NT2/D1 (cell line): ENCODE measurements around the gene TMEM163.

Experiments used
- SUZ12 ChIP-seq: IDR thresholded peaks from 2 replicates; pipeline ENCODE4 v1.6.1; 2011; ENCODE audit not compliant: insufficient read length, insufficient read depth; ENCODE audit errors: extremely low read depth
- YY1 ChIP-seq: IDR thresholded peaks from 2 replicates; pipeline ENCODE4 v1.6.1; 2011; ENCODE audit not compliant: insufficient read length, insufficient read depth
- ZNF274 ChIP-seq: IDR thresholded peaks from 2 replicates; pipeline ENCODE4 v1.6.1; 2011; ENCODE audit warnings: mild to moderate bottlenecking, low read depth, low read length

- TF ChIP-seq SUZ12, result no peak
- no peak for TF ChIP-seq ZNF274
- no peak for TF ChIP-seq YY1
These were observed 119.6 kb downstream of the TMEM163 start for GRCh38 chr2:134599236-134599635.
